CD4-positive, alpha-beta T cell (primary cell): Measurements from ENCODE around the gene AMMECR1L. TPM values are rescaled to one million over a fixed set of nuclear protein-coding genes. Genes with fewer than 3 reads are reported as not detected.

Source experiments
- ATAC-seq: fragments of 200-7000 bp; cut with Tn5 transposase; one replicate; pipeline ENCODE4 v1.10.0; 2022; ENCODE audit warnings: mild to moderate bottlenecking; ENCODE audit not compliant: poor library complexity
- CTCF ChIA-PET: fragments of 350-600 bp; sonication (Branson Sonifier 250); formaldehyde crosslinking; loops from one replicate; lab custom pipeline; 2021; ENCODE audit warnings: antibody characterized with exemption, inconsistent platforms; lab: Charles Lee
- POLR2A ChIA-PET: fragments of 350-600 bp; sonication (Branson Sonifier 250); formaldehyde crosslinking; loops from one replicate; lab custom pipeline; 2021; ENCODE audit warnings: antibody characterized with exemption, inconsistent platforms; lab: Charles Lee
- DNase-seq, 14 experiments: peaks; one replicate each; pipeline ENCODE4 v3.0.0-alpha.2; 2013 to 2020; ENCODE audit warnings: mixed read lengths in 2 of 14
- H3K27ac ChIP-seq, 2 donors: one replicate each; pipeline versions ENCODE4 v1.5.1 to v1.7.0; 2013; ENCODE audit warnings: low read length in 2 of 2, low read depth in 1 of 2, mild to moderate bottlenecking in 1 of 2
- H3K27me3 ChIP-seq, 2 experiments: 1 replicate in 1 of 2; 2 replicates in 1 of 2; pipeline versions ENCODE4 v1.6.1 to v1.7.0; 2013; ENCODE audit warnings: low read length in 2 of 2, control low read depth in 1 of 2, mild to moderate bottlenecking in 1 of 2, moderate library complexity in 1 of 2; ENCODE audit not compliant: insufficient read depth in 2 of 2, control insufficient read depth in 1 of 2
- H3K36me3 ChIP-seq: one replicate; pipeline ENCODE4 v1.6.1; 2013; ENCODE audit warnings: low read length, control low read depth; ENCODE audit not compliant: insufficient read depth
- H3K4me1 ChIP-seq: one replicate; pipeline ENCODE4 v1.6.1; 2013; ENCODE audit warnings: low read length, control low read depth; ENCODE audit not compliant: insufficient read depth
- H3K4me3 ChIP-seq: one replicate; pipeline ENCODE4 v1.5.1; 2013; ENCODE audit warnings: mild to moderate bottlenecking, low read length, moderate library complexity
- H3K9me3 ChIP-seq, 2 experiments: 1 replicate in 1 of 2; 2 replicates in 1 of 2; pipeline versions ENCODE4 v1.6.1 to v1.7.0; 2013; ENCODE audit warnings: low read length in 2 of 2, mild to moderate bottlenecking in 2 of 2, control low read depth in 1 of 2, moderate library complexity in 1 of 2; ENCODE audit not compliant: control insufficient read depth in 1 of 2, insufficient read depth in 1 of 2
- H3K27ac Mint-ChIP-seq: one replicate; pipeline ENCODE4 v1.8.0; 2020; ENCODE audit warnings: mixed read lengths
- H3K27me3 Mint-ChIP-seq: one replicate; pipeline ENCODE4 v1.8.0; 2021; ENCODE audit warnings: mixed read lengths
- H3K36me3 Mint-ChIP-seq: one replicate; pipeline ENCODE4 v1.8.0; 2021; ENCODE audit warnings: low read depth, mixed read lengths
- H3K4me1 Mint-ChIP-seq: one replicate; pipeline ENCODE4 v1.8.0; 2021; ENCODE audit warnings: low read depth, mixed read lengths
- H3K4me3 Mint-ChIP-seq: one replicate; pipeline ENCODE4 v1.8.0; 2020; ENCODE audit warnings: mild to moderate bottlenecking, mixed read lengths
- H3K9me3 Mint-ChIP-seq: one replicate; pipeline ENCODE4 v1.8.0; 2020; ENCODE audit warnings: mixed read lengths
- intact Hi-C, 2 experiments: fragments of 100-400 bp; cut with DNase I in 1 of 2; cut with micrococcal nuclease in 1 of 2; formaldehyde crosslinking; loops; one replicate each; pipeline versions ENCODE4 v1.15.1 to v1.9.0; 2023 to 2025; cut with DNase I, micrococcal nuclease
- total RNA-seq, 174 experiments: library from RNA in 2 of 174; stranded (reverse) in 2 of 174; gene quantifications; one replicate each; pipeline ENCODE4 v1.2.3 and lab custom pipeline; 2021 to 2026
- TF ChIP-seq, protein P1 (sequence below): fragments of 200-600 bp; IDR thresholded peaks from one replicate; pipeline ENCODE4 v1.8.0; 2022; ENCODE audit warnings: antibody characterized with exemption, mild to moderate bottlenecking

Gene AMMECR1L
- total RNA-seq, 2 experiments from 2014 or later, result 9.6 to 10.1 TPM

DNA sequence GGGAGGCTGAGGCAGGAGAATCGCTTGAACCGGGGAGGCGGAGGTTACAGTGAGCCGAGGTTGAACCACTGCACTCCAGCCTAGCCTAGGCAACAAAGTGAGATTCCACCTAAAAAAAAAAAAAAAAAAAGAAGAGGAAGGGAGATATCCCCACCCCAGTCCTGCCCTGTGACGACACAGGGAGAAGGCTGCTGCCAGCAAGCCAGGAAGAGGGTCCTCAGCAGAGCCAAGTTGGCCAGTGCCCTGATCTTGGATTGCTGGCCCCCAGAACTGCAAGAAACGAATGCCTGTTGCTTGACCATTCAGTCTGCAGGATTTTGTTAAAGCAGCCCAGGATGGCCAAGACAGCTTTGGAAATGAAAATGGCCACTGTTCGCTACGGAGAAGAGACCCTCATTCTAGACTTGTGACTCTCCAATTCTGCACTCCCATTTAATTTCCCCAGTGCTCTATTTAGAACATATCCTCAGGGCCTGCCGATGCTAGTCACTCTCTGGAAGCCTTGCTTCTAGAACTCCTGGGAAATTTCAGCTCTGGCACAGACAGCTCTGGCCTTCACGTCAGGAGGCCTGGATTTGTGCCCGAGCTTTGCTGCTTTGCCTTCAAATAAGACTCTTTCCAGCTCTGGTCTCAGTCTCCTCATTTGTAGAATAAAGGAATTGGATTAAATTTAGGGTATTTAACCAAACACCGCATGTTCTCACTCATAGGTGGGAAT lies 15.7 kb upstream of the AMMECR1L start:
- H3K4me3 ChIP-seq, result no peak overlapping the region
- Mint-ChIP-seq H3K9me3 (no peaks in the 10 kb centered on the region), H3K36me3 (no peaks in the 10 kb centered on the region), H3K27me3 (peaks cover 4% of the 10 kb centered on the region), H3K27ac (no peak overlapping the region), H3K4me1 (no peaks in the 10 kb centered on the region), H3K4me3 (no peak overlapping the region)
- H3K4me1 ChIP-seq, result no peaks in the 10 kb centered on the region
- no peak overlapping the region for H3K27ac ChIP-seq
- POLR2A ChIA-PET, result no interaction called here
- CTCF ChIA-PET, result no interaction called here
- intact Hi-C loops, result no loop called here
- no peak for ATAC-seq
- H3K27me3 ChIP-seq, result no peaks in the 10 kb centered on the region
- peaks cover 0 to 5% of the 10 kb centered on the region in 2 experiments for H3K9me3 ChIP-seq
- H3K36me3 ChIP-seq, result no peaks in the 10 kb centered on the region
- TF ChIP-seq, protein P1, sequence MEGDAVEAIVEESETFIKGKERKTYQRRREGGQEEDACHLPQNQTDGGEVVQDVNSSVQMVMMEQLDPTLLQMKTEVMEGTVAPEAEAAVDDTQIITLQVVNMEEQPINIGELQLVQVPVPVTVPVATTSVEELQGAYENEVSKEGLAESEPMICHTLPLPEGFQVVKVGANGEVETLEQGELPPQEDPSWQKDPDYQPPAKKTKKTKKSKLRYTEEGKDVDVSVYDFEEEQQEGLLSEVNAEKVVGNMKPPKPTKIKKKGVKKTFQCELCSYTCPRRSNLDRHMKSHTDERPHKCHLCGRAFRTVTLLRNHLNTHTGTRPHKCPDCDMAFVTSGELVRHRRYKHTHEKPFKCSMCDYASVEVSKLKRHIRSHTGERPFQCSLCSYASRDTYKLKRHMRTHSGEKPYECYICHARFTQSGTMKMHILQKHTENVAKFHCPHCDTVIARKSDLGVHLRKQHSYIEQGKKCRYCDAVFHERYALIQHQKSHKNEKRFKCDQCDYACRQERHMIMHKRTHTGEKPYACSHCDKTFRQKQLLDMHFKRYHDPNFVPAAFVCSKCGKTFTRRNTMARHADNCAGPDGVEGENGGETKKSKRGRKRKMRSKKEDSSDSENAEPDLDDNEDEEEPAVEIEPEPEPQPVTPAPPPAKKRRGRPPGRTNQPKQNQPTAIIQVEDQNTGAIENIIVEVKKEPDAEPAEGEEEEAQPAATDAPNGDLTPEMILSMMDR, result no peak
- DNase-seq, result no peak

DNA sequence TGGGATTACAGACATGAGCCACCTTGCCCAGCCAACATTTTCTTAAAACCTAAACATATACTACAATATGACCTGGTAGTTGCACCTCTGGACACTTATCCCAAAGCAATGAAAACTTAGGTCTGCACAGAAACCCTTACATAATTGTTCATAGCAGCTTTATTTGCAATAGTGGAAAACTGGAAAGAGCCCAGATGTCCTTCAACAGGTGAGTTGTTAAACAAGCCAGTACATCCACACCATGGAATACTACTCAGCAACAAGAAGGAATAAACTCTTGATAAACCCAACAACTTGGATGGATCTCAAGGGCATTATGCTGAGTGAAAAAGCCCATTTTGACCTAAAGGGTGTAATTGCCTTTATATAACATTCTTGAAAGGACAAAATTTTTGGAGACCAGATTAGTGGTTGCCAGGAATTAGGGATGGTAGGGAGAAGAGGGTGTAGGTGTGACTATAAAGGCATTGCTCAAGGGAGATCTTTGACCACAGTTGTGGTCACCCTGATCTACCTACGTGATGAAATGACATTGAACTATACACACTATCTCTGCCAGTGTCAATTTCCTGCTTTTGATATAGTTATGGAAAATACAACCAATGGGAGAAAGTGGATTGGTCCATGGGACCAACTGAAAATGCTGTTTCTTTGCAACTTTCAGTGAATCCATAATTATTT lies 11.9 kb upstream of the AMMECR1L start:
- H3K36me3 ChIP-seq, result no peaks in the 10 kb centered on the region
- H3K27ac ChIP-seq, result no peak overlapping the region
- TF ChIP-seq, protein P1, result no peak
- H3K4me1 Mint-ChIP-seq, result no peaks in the 10 kb centered on the region
- H3K9me3 ChIP-seq, result no peaks in the 10 kb centered on the region
- POLR2A ChIA-PET, result no interaction called here
- no peak overlapping the region for H3K4me3 Mint-ChIP-seq
- ATAC-seq, result no peak
- H3K27ac Mint-ChIP-seq, result no peak overlapping the region
- no peaks in the 10 kb centered on the region for H3K27me3 ChIP-seq
- no peaks in the 10 kb centered on the region for H3K27me3 Mint-ChIP-seq
- H3K9me3 Mint-ChIP-seq, result no peaks in the 10 kb centered on the region
- DNase-seq, result no peak
- H3K4me1 ChIP-seq, result no peaks in the 10 kb centered on the region
- H3K36me3 Mint-ChIP-seq, result no peaks in the 10 kb centered on the region
- H3K4me3 ChIP-seq, result no peak overlapping the region
- intact Hi-C loops, result no loop called here
- CTCF ChIA-PET, result no interaction called here

DNA sequence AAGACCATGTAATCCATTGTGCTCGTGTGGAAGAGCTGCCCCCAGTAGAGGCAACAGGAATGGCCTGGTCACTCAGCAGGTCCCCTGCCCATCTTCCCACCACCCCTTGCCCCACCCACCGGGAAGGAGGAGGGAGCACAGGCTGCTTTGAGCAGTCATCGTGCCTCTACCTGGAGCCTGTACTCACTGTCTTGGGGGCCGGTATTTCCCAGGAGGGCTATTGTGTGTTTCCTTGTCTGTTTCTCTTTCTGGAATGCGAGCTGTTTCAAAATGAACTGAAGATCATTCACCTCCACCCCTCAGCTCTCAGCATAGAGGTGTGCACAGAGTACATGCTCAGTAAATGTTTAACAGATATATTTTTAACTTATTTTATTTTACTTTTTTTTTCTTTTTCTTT lies 7.7 kb upstream of the AMMECR1L start:
- Mint-ChIP-seq H3K36me3 (no peaks in the 10 kb centered on the region), H3K27ac (no peak overlapping the region), H3K27me3 (no peaks in the 10 kb centered on the region), H3K9me3 (no peaks in the 10 kb centered on the region), H3K4me1 (peaks cover 15% of the 10 kb centered on the region), H3K4me3 (no peak overlapping the region)
- H3K4me3 ChIP-seq, result no peak overlapping the region
- no peaks in the 10 kb centered on the region for H3K27me3 ChIP-seq
- no peaks in the 10 kb centered on the region for H3K36me3 ChIP-seq
- ChIA-PET CTCF (no interaction called here), POLR2A (no interaction called here)
- DNase-seq (no peak), ATAC-seq (no peak)
- no peak overlapping the region for H3K27ac ChIP-seq
- TF ChIP-seq, protein P1, result no peak
- intact Hi-C loops, result loop anchor here in 1 of 2 experiments (5.0 kb wide), 1 partner anchor 361 kb away; no protein-coding TSS in a partner anchor
- no peaks in the 10 kb centered on the region for H3K4me1 ChIP-seq
- no peaks in the 10 kb centered on the region for H3K9me3 ChIP-seq
